ENCODE results near the gene GSTO2. TPM values are rescaled to one million over a fixed set of nuclear protein-coding genes. Genes with fewer than 3 reads are reported as not detected.

The GSTO2 gene
- total and polyA plus RNA-seq, 2 donors from 2014 or later, result 22.3 to 56.7 TPM

GRCh38 chr10:104334965-104335650 lies 66.1 kb downstream of the GSTO2 start:
- peaks cover 8 to 47% (median 32%) of the 10 kb centered on the region in 3 donors for H3K4me1 ChIP-seq (ENCODE audit: control insufficient read depth in 2 of 3, insufficient read depth in 2 of 3, low read depth in 1 of 3, low read length in 3 of 3)
- no peak for FAIRE-seq
- H3K9me3 ChIP-seq (ENCODE audit: control insufficient read depth in 2 of 3, insufficient read depth in 1 of 3, low read length in 3 of 3), result no peaks in the 10 kb centered on the region
- H3K4me3 ChIP-seq (ENCODE audit: low read length in 3 of 3), result peak overlapping the region in 2 of 3 donors; percentile 81 to 82
- peak overlapping the region in 1 of 3 donors; percentile 23 for H3K9ac ChIP-seq (ENCODE audit: low read length in 3 of 3)
- H3K27ac ChIP-seq (ENCODE audit: low read depth in 2 of 2, low read length in 2 of 2), result peak overlapping the region; percentile 55 to 62
- H3K36me3 ChIP-seq (ENCODE audit: control insufficient read depth in 2 of 3, insufficient read depth in 3 of 3, low read length in 3 of 3), result peaks cover 0 to 3% (median 0%) of the 10 kb centered on the region in 3 donors
- intact Hi-C loops (cut with DNase I), result no loop called here
- H3K27me3 ChIP-seq (ENCODE audit: control insufficient read depth, insufficient read depth, low read length), result no peaks in the 10 kb centered on the region
- peak in 2 of 5 donors; percentile 40 to 50 for DNase-seq
- no peak for TF ChIP-seq CTCF (IDR thresholded peaks at IDR 0.05; ENCODE audit: borderline replicate concordance, extremely low read depth, insufficient read depth)

GRCh38 chr10:104336821-104337467 lies 68.0 kb downstream of the GSTO2 start:
- intact Hi-C loops (cut with DNase I), result no loop called here
- Histone ChIP-seq H3K4me1 (ENCODE audit: control insufficient read depth in 2 of 3, insufficient read depth in 2 of 3, low read depth in 1 of 3, low read length in 3 of 3) (peaks cover 4 to 32% (median 15%) of the 10 kb centered on the region in 3 donors), H3K4me3 (ENCODE audit: low read length in 3 of 3) (peak overlapping the region; percentile 65 to 82 (median 81)), H3K9me3 (ENCODE audit: control insufficient read depth in 2 of 3, insufficient read depth in 1 of 3, low read length in 3 of 3) (no peaks in the 10 kb centered on the region), H3K36me3 (ENCODE audit: control insufficient read depth in 2 of 3, insufficient read depth in 3 of 3, low read length in 3 of 3) (peaks cover 0 to 3% (median 0%) of the 10 kb centered on the region in 3 donors), H3K27me3 (ENCODE audit: control insufficient read depth, insufficient read depth, low read length) (no peaks in the 10 kb centered on the region), H3K9ac (ENCODE audit: low read length in 3 of 3) (peak overlapping the region; percentile 54 to 94 (median 90)), H3K27ac (ENCODE audit: low read depth in 2 of 2, low read length in 2 of 2) (peak overlapping the region; percentile 98)
- DNase-seq (peak in 2 of 5 donors; percentile 29 to 35), FAIRE-seq (no peak)
- TF ChIP-seq CTCF (IDR thresholded peaks at IDR 0.05; ENCODE audit: borderline replicate concordance, extremely low read depth, insufficient read depth), result no peak

- intact Hi-C loops (cut with DNase I), result no loop called here
- TF ChIP-seq CTCF (IDR thresholded peaks at IDR 0.05; ENCODE audit: borderline replicate concordance, extremely low read depth, insufficient read depth), result no peak
- peak in 1 of 5 donors; percentile 77 for DNase-seq
- peak overlapping the region; percentile 54 to 94 (median 90) for H3K9ac ChIP-seq (ENCODE audit: low read length in 3 of 3)
- no peaks in the 10 kb centered on the region for H3K27me3 ChIP-seq (ENCODE audit: control insufficient read depth, insufficient read depth, low read length)
- peaks cover 0 to 3% (median 0%) of the 10 kb centered on the region in 3 donors for H3K36me3 ChIP-seq (ENCODE audit: control insufficient read depth in 2 of 3, insufficient read depth in 3 of 3, low read length in 3 of 3)
- peaks cover 4 to 30% (median 9%) of the 10 kb centered on the region in 3 donors for H3K4me1 ChIP-seq (ENCODE audit: control insufficient read depth in 2 of 3, insufficient read depth in 2 of 3, low read depth in 1 of 3, low read length in 3 of 3)
- no peak for FAIRE-seq
- H3K27ac ChIP-seq (ENCODE audit: low read depth in 2 of 2, low read length in 2 of 2), result peak overlapping the region; percentile 98
- peak overlapping the region; percentile 65 to 82 (median 81) for H3K4me3 ChIP-seq (ENCODE audit: low read length in 3 of 3)
- H3K9me3 ChIP-seq (ENCODE audit: control insufficient read depth in 2 of 3, insufficient read depth in 1 of 3, low read length in 3 of 3), result no peaks in the 10 kb centered on the region
Measured at GRCh38 chr10:104337521-104337984, 68.6 kb downstream of the GSTO2 start.

All from kidney (tissue), 14 donors.